ENCODE results near the gene PCGF2. TPM values are rescaled to one million over a fixed set of nuclear protein-coding genes. Genes with fewer than 3 reads are reported as not detected.

The PCGF2 gene
- total and polyA plus RNA-seq, 9 of the 15 experiments (the other 6 are each of a cell fraction or from before 2014, with no cell fraction given): 1.3 to 33.4 (median 7.0) TPM

- TF ChIP-seq CEBPZ (IDR thresholded peaks at IDR 0.05; ENCODE audit: borderline replicate concordance, low read depth, low read length) (no peak), ZFP30 (CRISPR knock-in tag; IDR thresholded peaks at IDR 0.05; ENCODE audit: borderline replicate concordance) (no peak), SMAD1 (IDR thresholded peaks at IDR 0.05; ENCODE audit: low read depth, low read length, partially characterized antibody) (no peak), FOXK1 (CRISPR knock-in tag; IDR thresholded peaks at IDR 0.05; ENCODE audit: borderline replicate concordance) (no peak), FIP1L1 (IDR thresholded peaks at IDR 0.05; ENCODE audit: low read depth, low read length, poor library complexity, severe bottlenecking) (peak; percentile 67), RFX1 (IDR thresholded peaks at IDR 0.05) (no peak), ZNF444 (CRISPR knock-in tag; IDR thresholded peaks at IDR 0.05) (no peak), CUX1 (CRISPR knock-in tag; IDR thresholded peaks at IDR 0.05) (no peak), ZNF655 (CRISPR knock-in tag; IDR thresholded peaks at IDR 0.05) (no peak), SMAD3 (CRISPR knock-in tag; conservative IDR thresholded peaks at IDR 0.05) (no peak), ZFP1 (CRISPR knock-in tag; IDR thresholded peaks at IDR 0.05) (no peak), CCNT2 (IDR thresholded peaks at IDR 0.05; ENCODE audit: borderline replicate concordance, extremely low read depth, insufficient read length, low read depth, low read length) (peak; percentile 94), GABPA (tag; conservative IDR thresholded peaks at IDR 0.05; ENCODE audit: low read depth) (peak; percentile 78), CBFA2T2 (conservative IDR thresholded peaks at IDR 0.05) (no peak), U2AF2 (optimal IDR thresholded peaks at IDR 0.05; ENCODE audit: low read depth, low read length) (no peak)
- TF ChIP-seq, protein P1, sequence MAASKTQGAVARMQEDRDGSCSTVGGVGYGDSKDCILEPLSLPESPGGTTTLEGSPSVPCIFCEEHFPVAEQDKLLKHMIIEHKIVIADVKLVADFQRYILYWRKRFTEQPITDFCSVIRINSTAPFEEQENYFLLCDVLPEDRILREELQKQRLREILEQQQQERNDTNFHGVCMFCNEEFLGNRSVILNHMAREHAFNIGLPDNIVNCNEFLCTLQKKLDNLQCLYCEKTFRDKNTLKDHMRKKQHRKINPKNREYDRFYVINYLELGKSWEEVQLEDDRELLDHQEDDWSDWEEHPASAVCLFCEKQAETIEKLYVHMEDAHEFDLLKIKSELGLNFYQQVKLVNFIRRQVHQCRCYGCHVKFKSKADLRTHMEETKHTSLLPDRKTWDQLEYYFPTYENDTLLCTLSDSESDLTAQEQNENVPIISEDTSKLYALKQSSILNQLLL (CRISPR knock-in tag; IDR thresholded peaks at IDR 0.05; ENCODE audit: borderline replicate concordance): no peak
These were observed 18.1 kb downstream of the PCGF2 start, which contains the start of gene CISD3 (continued) for GRCh38 chr17:38729886-38730525.

All from K562 (cell line).